NCI-H510A treated with DMSO at 0.1 percent for 48 hours (cell line): ENCODE data around the gene SPN.
"Not testable (repeated sequence)": the region's sequence is repeated elsewhere in the genome, so short reads cannot be mapped to it uniquely, and the experiment has no call there.

ENCODE experiments used
- DNase-seq: peaks from one replicate; lab custom pipeline; 2025; lab: John Stamatoyannopoulos, UW

Gene SPN, protein sequence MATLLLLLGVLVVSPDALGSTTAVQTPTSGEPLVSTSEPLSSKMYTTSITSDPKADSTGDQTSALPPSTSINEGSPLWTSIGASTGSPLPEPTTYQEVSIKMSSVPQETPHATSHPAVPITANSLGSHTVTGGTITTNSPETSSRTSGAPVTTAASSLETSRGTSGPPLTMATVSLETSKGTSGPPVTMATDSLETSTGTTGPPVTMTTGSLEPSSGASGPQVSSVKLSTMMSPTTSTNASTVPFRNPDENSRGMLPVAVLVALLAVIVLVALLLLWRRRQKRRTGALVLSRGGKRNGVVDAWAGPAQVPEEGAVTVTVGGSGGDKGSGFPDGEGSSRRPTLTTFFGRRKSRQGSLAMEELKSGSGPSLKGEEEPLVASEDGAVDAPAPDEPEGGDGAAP

DNA sequence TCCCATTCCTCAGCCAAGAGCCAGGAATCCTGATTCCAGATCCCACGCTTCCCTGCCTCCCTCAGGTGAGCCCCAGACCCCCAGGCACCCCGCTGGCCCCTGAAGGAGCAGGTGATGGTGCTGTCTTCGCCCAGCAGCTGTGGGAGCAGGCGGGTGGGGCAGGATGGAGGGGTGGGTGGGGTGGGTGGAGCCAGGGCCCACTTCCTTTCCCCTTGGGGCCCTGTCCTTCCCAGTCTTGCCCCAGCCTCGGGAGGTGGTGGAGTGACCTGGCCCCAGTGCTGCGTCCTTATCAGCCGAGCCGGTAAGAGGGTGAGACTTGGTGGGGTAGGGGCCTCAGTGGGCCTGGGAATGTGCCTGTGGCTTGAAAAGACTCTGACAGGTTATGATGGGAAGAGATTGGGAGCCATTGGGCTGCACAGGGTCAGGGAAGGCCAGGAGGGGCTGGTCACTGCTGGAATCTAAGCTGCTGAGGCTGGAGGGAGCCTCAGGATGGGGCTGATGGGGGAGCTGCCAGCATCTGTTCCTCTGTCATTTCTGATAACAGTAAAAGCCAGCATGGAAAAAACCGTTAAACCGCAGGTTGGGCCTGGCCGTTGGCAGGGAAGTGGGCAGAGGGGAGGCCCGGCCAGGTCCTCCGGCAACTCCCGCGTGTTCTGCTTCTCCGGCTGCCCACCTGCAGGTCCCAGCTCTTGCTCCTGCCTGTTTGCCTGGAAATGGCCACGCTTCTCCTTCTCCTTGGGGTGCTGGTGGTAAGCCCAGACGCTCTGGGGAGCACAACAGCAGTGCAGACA is at the start of gene SPN:
TSS of gene SPN (plus strand) at position 232 of the 791 bp plus-strand sequence. CDS start at position 714, 482 bp downstream.
- no peak for DNase-seq

DNA sequence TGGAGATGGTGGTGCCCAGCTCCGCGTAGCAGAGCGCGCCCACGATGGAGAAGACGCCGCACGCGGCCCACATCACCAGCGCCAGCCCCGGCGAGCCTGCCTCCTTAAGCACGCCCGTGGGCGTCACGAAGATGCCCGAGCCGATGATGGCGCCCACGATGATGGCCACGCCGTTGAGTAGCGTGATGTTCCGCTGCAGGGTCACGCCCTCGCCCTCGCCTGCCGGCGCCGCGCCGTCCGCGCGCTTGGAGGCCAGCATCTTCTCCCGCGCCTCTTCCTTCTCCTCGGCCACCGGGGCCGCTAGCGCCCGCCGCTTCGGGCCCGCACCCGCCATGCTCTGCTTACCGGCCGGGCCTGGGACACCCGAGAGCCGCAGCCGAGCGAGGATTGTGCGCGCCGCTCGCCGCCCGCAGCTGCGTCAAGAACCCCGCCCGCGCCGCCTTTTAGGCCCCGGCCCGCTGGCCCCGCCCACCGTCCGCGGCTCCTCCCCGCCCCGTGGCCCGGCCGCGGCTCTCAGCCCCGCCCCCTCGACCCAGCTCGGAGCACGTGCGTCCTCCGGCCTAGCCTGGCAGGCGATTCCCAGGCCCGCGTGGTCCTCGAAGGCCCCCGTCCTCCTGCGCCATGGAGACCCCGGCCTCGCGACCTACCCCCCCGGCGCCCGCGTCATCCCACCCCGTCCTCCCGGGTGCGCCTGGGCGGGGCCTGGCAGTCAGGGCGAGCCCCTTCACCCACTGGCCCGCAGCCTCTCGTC is 49.6 kb upstream of the SPN start:
- peak; percentile 88 for DNase-seq

- not testable (repeated sequence) for DNase-seq
Observed at GRCh38 chr16:29614691-29615314, 48.2 kb upstream of the SPN start.

DNA sequence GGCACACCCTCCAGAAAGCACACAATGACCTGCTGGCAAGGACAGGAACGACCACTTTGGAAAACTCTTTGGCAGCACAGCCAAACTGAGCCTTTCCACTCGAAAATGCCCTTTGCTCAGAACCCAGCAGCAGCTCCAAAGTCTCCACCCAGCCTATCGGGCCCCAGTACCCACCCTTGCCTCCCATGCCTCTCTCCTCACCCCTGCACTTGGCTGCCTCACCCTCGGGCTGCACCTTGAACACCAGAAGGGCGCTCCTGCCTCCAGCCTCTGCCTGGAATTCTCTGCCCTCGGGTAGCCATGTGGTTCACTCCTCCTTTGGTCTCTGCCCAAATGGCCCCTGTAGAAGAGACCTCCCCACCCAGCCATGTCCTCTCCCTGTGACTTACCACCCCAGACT is 46.9 kb upstream of the SPN start:
- not testable (repeated sequence) for DNase-seq

DNA sequence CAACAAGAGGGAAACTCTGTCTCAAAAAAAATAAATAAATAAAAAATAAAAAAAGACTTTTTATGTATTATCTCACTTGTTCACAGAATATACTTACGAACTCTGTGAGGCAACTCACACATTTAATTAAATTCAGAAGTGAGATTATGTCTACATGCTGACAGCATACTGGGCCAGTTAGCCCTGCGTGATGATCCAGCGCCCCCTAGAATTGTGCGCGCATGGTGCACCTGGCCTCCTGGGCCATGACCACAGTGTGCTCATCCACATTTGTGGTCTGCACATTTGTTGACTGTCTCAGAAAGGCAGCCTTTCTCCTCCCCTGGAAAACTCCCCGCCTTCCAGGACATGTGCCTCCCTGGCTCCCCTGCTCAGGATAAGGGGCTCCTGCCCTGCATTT is 42.5 kb upstream of the SPN start:
- DNase-seq = not testable (repeated sequence)

DNA sequence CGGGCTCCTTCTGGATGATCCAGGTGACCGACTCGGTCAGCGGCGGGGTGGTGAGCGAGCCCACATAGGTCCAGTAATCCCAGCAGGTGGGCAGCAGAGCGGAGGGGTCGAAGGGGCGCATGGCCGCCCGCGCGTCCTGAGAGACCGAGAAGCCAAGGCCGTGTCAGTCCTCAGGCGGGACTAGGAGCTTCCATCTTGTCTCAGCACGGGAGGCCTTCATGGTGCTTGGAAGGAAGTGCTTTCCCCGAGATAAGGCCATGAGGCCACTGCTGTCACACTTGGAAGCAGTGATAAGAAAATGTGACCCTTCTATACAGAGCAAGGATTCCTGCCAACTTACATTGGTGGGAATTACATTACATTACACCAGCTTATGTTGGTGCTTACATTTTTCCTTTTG is 40.3 kb upstream of the SPN start:
- DNase-seq = not testable (repeated sequence)

- not testable (repeated sequence) for DNase-seq
Observed at GRCh38 chr16:29623253-29623652, 39.8 kb upstream of the SPN start.

DNA sequence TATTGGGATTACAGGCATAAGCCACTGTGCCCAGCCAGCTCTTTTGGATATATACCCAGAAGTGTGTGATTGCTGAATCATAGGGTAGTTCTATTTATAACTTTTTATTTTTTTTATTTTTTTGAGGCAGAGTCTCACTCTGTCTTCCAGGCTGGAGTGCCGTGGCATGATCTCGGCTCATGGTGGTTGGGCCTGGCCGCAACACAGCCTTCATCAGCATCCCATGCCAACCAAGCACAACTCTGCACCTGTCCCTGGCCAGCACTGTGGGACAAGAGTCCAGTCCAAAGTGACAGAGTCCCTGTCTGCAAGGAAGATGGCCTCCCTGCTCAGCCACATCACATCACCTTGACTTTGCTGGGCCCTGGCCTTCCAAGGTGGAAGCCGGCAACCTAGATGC is 37.9 kb upstream of the SPN start:
- DNase-seq = not testable (repeated sequence)

DNA sequence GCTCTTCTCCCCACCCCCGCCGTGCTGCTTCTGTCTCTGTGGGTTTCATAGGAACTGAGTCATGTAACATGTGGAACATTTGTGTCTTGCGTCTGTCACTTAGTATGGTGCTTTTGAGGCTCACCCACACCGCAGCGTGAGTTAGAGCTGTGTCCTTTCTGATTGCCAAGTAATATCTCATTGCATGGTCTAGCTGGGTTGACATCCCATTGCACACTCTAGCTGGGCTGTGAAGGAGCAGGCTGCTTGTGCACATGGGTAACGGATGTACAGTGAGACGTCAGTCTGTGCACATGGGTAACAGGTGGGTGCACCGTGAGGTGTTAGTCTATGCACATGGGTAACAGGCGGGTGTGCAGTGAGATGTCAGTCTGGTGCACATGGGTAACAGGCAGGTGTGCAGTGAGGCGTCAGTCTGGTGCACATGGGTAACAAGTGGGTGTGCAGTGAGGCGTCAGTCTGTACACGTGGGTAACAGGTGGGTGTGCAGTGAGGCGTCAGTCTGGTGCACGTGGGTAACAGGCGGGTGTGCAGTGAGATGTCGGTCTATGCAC is 36.2 kb upstream of the SPN start:
- not testable (repeated sequence) for DNase-seq

GRCh38 chr16:29627661-29628075 is 35.4 kb upstream of the SPN start:
- DNase-seq = not testable (repeated sequence)

GRCh38 chr16:29628707-29629106 is 34.3 kb upstream of the SPN start:
- DNase-seq = not testable (repeated sequence)

- not testable (repeated sequence) for DNase-seq
Observed at GRCh38 chr16:29629318-29629717, 33.7 kb upstream of the SPN start.

GRCh38 chr16:29631658-29632057 is 31.4 kb upstream of the SPN start:
- not testable (repeated sequence) for DNase-seq

DNA sequence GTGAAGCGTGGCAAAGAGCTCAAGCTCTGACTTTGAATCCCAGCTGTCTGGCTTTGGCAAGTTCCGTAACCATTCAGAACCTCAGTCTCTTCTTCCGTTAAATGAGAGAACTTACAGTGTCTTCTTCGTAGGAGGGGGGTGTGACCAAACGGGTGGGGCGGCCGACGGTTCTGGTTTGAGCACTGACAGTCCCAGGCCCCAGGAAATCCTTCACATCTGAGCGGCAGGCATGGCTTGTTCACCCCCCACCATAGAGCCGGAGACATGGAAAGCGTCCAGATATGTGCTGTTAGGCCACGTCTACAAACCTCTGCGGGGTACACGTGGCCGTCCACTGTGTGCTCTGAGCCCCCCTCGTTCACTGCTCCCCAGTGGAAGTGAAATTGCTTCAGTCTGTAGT is 27.1 kb upstream of the SPN start:
- DNase-seq = not testable (repeated sequence)

DNA sequence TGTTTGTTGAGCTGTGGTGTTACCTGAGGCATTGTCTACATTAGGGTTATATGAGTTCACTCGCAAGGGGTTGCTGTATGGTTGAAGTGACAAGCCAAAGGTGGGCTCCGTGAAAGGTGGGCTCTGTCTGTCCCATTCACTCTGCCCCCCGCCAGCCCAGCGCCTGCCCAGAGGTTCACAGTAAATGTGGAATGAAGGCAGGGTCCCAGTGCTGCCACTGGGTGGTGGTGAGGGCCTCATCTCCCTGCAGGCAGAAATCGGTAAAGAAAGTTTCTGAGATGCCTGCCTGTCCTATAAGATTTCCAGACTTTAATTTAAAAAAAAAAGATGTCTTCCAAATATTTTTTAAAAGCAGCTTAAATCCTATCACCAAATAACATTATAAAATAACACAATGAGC is 26.7 kb upstream of the SPN start:
- DNase-seq = not testable (repeated sequence)

DNA sequence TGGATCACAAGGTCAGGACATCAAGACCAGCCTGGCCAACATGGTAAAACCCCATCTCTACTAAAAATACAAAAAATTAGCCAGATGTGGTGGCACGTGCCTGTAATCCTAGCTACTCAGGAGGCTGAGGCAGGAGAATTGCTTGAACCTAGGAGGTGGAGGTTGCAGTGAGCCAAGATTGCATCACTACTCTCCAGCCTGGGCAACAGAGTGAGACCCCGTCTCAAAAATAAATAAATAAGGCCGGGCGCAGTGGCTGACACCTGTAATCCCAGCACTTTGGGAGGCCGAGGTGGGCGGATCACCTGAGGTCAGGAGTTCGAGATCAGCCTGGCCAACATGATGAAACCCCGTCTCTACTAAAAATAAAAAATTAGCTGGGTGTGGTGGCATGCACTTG is 24.3 kb upstream of the SPN start:
- DNase-seq = not testable (repeated sequence)

DNA sequence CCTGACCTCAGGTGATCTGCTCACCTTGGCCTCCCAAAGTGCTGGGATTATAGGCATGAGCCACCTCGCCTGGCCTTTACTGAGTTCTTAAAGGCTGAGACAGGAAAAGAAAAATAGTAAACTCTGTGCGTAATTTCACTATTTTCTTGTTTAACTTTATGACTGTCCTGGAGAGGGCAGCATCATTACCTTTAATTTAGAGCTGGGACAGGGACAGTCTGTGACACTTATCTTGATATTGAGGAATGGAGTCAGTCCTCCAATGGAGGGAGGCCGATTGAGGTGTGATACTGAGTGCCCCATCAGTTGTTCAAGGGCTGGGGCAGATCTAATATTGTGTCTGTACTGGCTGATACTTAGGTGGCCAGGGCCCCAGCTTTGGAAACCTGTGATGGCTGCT is 21.5 kb upstream of the SPN start:
- no peak for DNase-seq

DNA sequence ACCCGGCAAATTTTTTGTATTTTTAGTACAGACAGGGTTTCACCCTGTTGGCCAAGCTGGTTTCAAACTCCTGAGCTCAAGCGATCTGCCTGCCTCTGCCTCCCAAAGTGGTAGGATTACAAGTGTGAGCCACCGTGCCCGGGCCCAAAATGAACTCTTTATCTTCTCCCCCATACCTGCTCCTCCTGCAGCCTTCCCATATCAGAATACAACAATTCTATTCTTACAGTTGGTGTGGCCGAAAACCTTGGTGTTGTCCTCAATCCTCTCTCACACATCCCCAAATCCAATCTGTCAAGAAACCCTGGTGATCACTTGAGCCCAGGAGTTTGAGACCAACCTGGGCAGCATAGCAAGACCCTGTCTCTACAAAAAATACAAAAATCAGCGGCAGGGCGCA is 19.5 kb upstream of the SPN start:
- no peak for DNase-seq

- no peak for DNase-seq
Observed at GRCh38 chr16:29644338-29644857, 18.6 kb upstream of the SPN start.

GRCh38 chr16:29644973-29645693 is 17.9 kb upstream of the SPN start:
- DNase-seq = no peak
